HK-2 (cell line): ENCODE measurements around the gene LAMB4.
A peak's percentile ranks its signal among the peaks of the same experiment; 100 is the strongest.

Experiments used
- DNase-seq: peaks from one replicate; pipeline ENCODE4 v3.0.0-alpha.2; 2018; ENCODE audit not compliant: unreplicated experiment

LAMB4 gene

GRCh38 chr7:108130261-108130660 is at the start of gene LAMB4:
LAMB4 (minus strand) TSS chr7:108130361; CDS start chr7:108123164, 7,197 bp downstream.
- no peak for DNase-seq

GRCh38 chr7:108178398-108178797 is 48.2 kb upstream of the LAMB4 start:
- DNase-seq, result no peak

GRCh38 chr7:108171164-108171563 is 41.0 kb upstream of the LAMB4 start:
- DNase-seq, result no peak

- DNase-seq, result no peak
Observed at GRCh38 chr7:108170251-108170650, 40.1 kb upstream of the LAMB4 start.

- no peak for DNase-seq
Observed at GRCh38 chr7:108167460-108167859, 37.3 kb upstream of the LAMB4 start.

GRCh38 chr7:108166687-108167086 is 36.5 kb upstream of the LAMB4 start:
- DNase-seq, result no peak

- DNase-seq, result no peak
Observed at GRCh38 chr7:108165723-108166122, 35.6 kb upstream of the LAMB4 start.

GRCh38 chr7:108164946-108165345 is 34.8 kb upstream of the LAMB4 start:
- no peak for DNase-seq

- no peak for DNase-seq
Observed at GRCh38 chr7:108164342-108164741, 34.2 kb upstream of the LAMB4 start.

GRCh38 chr7:108158776-108159175 is 28.6 kb upstream of the LAMB4 start:
- DNase-seq, result no peak

GRCh38 chr7:108157606-108158335 is 27.6 kb upstream of the LAMB4 start:
- DNase-seq, result no peak

- DNase-seq, result no peak
Observed at GRCh38 chr7:108156897-108157605, 26.9 kb upstream of the LAMB4 start.

- DNase-seq, result no peak
Observed at GRCh38 chr7:108152198-108152597, 22.0 kb upstream of the LAMB4 start.

- DNase-seq, result no peak
Observed at GRCh38 chr7:108149908-108150307, 19.7 kb upstream of the LAMB4 start.

- no peak for DNase-seq
Observed at GRCh38 chr7:108149119-108149518, 19.0 kb upstream of the LAMB4 start.

- no peak for DNase-seq
Observed at GRCh38 chr7:108147031-108147563, 16.9 kb upstream of the LAMB4 start.

GRCh38 chr7:108146070-108146842 is 16.1 kb upstream of the LAMB4 start:
- DNase-seq, result peak; percentile 51

- no peak for DNase-seq
Observed at GRCh38 chr7:108145401-108145800, 15.2 kb upstream of the LAMB4 start.

- DNase-seq, result no peak
Observed at GRCh38 chr7:108144931-108145330, 14.8 kb upstream of the LAMB4 start.

- DNase-seq, result no peak
Observed at GRCh38 chr7:108143658-108144420, 13.7 kb upstream of the LAMB4 start.

GRCh38 chr7:108142675-108143259 is 12.6 kb upstream of the LAMB4 start:
- no peak for DNase-seq
